Mucosa of descending colon (tissue), 3 donors: ENCODE measurements around the gene SPDYE3. TPM values are rescaled to one million over a fixed set of nuclear protein-coding genes. Genes with fewer than 3 reads are reported as not detected.
A peak's percentile ranks its signal among the peaks of the same experiment; 100 is the strongest.
"Not testable (repeated sequence)": the region's sequence is repeated elsewhere in the genome, so short reads cannot be mapped to it uniquely, and the experiment has no call there.

Experiments used
- ATAC-seq: fragments of 200-7000 bp; cut with Tn5 transposase; one replicate; pipeline ENCODE4 v1.9.1; 2020; ENCODE audit warnings: mild to moderate bottlenecking, moderate library complexity
- DNase-seq, 3 donors: peaks; one replicate each; pipeline ENCODE4 v3.0.0-alpha.2; 2020
- H3K36me3 ChIP-seq: fragments of 200-600 bp; one replicate; pipeline ENCODE4 v1.8.0; 2021; ENCODE audit warnings: low read depth, mild to moderate bottlenecking
- H3K4me1 ChIP-seq: fragments of 200-600 bp; one replicate; pipeline ENCODE4 v1.8.0; 2021; ENCODE audit warnings: low read depth, mild to moderate bottlenecking
- H3K4me3 ChIP-seq: fragments of 200-600 bp; one replicate; pipeline ENCODE4 v1.8.0; 2021; ENCODE audit warnings: mild to moderate bottlenecking
- H3K9me3 ChIP-seq: fragments of 200-600 bp; one replicate; pipeline ENCODE4 v1.8.0; 2021; ENCODE audit warnings: mild to moderate bottlenecking
- intact Hi-C, 2 donors: fragments of 100-400 bp; cut with DNase I in 1 of 2; cut with micrococcal nuclease in 1 of 2; formaldehyde crosslinking; loops; one replicate each; pipeline versions ENCODE4 v1.11.0 to v1.11.1; 2022; cut with DNase I, micrococcal nuclease
- total RNA-seq, 3 donors: library from RNA; stranded (reverse); fragmentation: NEBNext Ultra II Directional in 2 of 3; extraction: Animal tissue kit (Norgen Biotek cat#: 25700) in 2 of 3; gene quantifications; one replicate each; pipeline versions ENCODE4 v1.2.1 to v1.2.4, GENCODE V29; 2021 to 2023
- TF ChIP-seq, protein P1 (sequence below): fragments of 200-600 bp; IDR thresholded peaks from one replicate; pipeline ENCODE4 v1.8.0; 2022; ENCODE audit warnings: antibody characterized with exemption, mild to moderate bottlenecking
- donor health status: DM: no; HTN: no; CAD: no; lungs with moderate emphysema.
- donor health status: DM: no; HTN: no; CAD: no.
- donor health status: DM: no; HTN: yes; CAD: no.

The SPDYE3 gene
- total RNA-seq, 3 donors from 2014 or later: not detected

DNA sequence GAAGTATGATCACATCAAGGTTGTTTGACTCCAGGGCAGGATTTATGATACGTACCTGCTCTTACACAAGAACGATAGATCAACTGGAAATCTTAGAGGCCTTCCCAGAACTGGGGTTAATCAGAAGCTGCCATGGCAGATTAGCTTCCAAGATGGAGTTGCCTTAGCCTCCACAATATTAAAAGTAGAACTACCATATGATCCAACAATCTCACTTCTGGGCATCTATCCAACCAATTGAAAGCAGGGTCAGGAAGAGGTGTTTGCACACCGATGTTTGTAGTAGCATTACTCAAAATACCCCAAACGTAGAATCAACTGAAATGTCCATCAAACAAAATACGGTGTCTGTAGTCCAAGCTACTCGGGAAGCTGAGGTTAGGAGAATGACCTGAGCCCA, 57.0 kb downstream of the SPDYE3 start:
- Histone ChIP-seq H3K36me3 (peaks cover 9% of the 10 kb centered on the region), H3K4me3 (no peak overlapping the region), H3K4me1 (no peaks in the 10 kb centered on the region), H3K9me3 (no peaks in the 10 kb centered on the region)
- TF ChIP-seq, protein P1, sequence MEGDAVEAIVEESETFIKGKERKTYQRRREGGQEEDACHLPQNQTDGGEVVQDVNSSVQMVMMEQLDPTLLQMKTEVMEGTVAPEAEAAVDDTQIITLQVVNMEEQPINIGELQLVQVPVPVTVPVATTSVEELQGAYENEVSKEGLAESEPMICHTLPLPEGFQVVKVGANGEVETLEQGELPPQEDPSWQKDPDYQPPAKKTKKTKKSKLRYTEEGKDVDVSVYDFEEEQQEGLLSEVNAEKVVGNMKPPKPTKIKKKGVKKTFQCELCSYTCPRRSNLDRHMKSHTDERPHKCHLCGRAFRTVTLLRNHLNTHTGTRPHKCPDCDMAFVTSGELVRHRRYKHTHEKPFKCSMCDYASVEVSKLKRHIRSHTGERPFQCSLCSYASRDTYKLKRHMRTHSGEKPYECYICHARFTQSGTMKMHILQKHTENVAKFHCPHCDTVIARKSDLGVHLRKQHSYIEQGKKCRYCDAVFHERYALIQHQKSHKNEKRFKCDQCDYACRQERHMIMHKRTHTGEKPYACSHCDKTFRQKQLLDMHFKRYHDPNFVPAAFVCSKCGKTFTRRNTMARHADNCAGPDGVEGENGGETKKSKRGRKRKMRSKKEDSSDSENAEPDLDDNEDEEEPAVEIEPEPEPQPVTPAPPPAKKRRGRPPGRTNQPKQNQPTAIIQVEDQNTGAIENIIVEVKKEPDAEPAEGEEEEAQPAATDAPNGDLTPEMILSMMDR: no peak
- ATAC-seq (no peak), DNase-seq (no peak)
- intact Hi-C loops: no loop called here

DNA sequence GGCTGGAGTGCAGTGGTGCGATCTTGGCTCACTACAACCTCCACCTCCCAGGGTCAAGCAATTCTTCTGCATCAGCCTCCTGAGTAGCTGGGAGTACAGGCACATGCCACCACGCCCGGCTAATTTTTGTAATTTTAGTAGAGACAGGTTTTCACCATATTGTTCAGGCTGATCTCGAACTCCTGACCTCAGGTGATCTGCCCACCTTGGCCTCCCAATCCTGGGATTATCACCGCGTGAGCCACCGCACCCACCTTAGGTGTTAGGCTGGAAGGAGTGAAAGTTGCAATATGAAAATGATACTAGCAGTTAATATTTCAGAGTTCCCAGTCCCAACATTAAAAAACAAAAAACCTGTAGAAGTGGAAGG, 58.5 kb downstream of the SPDYE3 start:
- ATAC-seq, intact Hi-C loops, H3K4me3 ChIP-seq, DNase-seq, H3K4me1 ChIP-seq, H3K36me3 ChIP-seq, H3K9me3 ChIP-seq: not testable (repeated sequence)

GRCh38 chr7:100366411-100367250, 59.1 kb downstream of the SPDYE3 start:
- intact Hi-C loops: no loop called here
- TF ChIP-seq, protein P1: no peak
- Histone ChIP-seq H3K4me3 (no peak overlapping the region), H3K36me3 (no peaks in the 10 kb centered on the region), H3K9me3 (no peaks in the 10 kb centered on the region), H3K4me1 (no peaks in the 10 kb centered on the region)
- DNase-seq: peak in 1 of 3 donors; percentile 64
- peak; percentile 7 for ATAC-seq

DNA sequence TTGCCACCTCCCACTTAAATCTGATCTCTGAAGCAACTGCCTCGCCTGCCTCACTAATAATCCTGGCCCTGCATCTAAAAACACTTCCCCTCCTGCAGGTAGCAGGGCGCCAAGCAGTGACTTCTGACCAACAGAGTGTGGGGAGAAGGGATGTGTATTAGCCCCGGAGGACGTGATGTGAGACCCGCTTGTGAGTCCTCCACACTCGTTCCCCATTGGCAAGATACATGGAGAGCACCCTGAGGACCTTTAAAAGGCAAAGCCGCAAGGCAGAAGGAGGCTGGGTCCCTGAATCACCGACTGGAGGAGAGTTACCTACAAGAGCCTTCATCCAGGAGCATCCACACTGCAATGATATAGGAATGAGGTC, 59.7 kb downstream of the SPDYE3 start:
- intact Hi-C loops: no loop called here
- H3K9me3 ChIP-seq: no peaks in the 10 kb centered on the region
- H3K4me1 ChIP-seq: no peaks in the 10 kb centered on the region
- TF ChIP-seq, protein P1: no peak
- H3K36me3 ChIP-seq: no peaks in the 10 kb centered on the region
- ATAC-seq (no peak), DNase-seq (peak in 1 of 3 donors; percentile 19)
- no peak overlapping the region for H3K4me3 ChIP-seq

DNA sequence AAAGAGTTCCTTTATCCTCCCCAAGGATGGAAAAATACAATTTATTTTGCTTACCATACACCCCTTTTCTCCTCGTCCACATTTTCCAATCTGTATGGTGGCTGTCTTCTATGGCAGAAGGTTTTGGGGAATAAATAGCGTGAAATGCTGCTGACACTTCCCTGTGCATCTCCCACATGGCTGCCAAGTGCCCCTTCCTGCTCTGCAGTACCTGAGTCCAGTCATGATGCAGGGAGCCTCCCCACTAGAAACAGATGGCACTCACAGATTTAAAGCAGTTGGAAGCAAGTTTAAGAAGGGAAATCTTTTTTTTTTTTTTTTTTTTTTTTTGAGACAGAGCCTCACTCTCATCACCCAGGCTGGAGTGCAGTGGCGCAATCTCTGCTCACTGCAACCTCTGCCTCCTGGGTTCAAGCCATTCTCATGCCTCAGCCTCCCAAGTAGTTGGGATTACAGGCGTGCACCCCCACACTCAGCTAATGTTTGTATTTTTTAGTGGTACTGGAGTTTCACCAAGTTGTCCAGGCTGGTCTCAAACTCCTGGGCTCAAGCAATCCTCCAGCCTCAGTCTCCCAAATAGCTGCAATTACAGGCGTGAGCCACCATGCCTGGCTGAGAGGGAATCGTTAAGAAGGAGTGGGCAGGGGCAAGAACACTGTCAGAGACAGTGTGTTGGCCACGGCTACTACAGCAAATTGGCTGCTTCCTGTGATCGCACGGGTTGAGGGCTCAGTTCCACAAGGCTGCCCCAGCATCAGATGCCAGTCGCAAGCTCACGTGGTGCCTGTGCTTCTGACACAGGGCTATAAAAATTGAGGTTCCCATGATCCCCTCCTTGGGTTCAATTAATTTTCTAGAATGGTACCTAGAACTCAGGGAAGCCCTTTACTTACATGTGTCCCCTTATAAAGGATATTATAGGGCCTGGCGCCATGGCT, 60.4 kb downstream of the SPDYE3 start:
- ATAC-seq (peak; percentile 37), DNase-seq (peak; percentile 23 to 66 (median 29))
- TF ChIP-seq, protein P1: no peak
- intact Hi-C loops: no loop called here
- Histone ChIP-seq H3K36me3 (no peaks in the 10 kb centered on the region), H3K4me1 (no peaks in the 10 kb centered on the region), H3K4me3 (no peak overlapping the region), H3K9me3 (no peaks in the 10 kb centered on the region)

DNA sequence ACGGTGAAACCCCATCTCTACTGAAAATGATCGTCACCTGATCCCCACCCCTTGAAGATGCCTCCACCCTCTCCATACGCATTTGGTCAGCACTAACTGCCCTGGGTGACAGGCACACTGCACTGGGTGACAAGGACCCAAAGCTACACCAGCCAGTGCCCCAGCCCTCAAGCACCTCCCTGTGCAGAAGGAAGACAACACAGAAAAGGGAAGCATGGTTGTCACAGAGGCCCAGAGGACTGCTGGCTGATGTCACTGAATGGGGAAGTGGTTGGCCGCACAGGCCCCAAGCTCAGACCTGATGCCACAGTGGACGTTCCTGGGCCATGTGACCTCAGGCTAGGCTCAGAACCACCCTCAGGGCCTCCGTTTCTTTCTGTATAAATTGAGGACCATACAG, 61.6 kb downstream of the SPDYE3 start:
- TF ChIP-seq, protein P1: no peak
- DNase-seq (peak; percentile 55 to 85 (median 58)), ATAC-seq (peak; percentile 69)
- Histone ChIP-seq H3K9me3 (no peaks in the 10 kb centered on the region), H3K4me3 (no peak overlapping the region), H3K4me1 (no peaks in the 10 kb centered on the region), H3K36me3 (no peaks in the 10 kb centered on the region)
- intact Hi-C loops: no loop called here
